Measurements from ENCODE around the gene AMBP.

AMBP gene

GRCh38 chr9:114124666-114125475 is 46.8 kb upstream of the AMBP start:
- peaks cover 0 to 23% (median 0%) of the 10 kb centered on the region in 3 experiments for H3K27me3 ChIP-seq (ENCODE audit: control insufficient read depth in 3 of 3, insufficient read depth in 3 of 3, low read depth in 1 of 3, low read length in 3 of 3)
- no CpG with 5 or more reads among the region's 13 CpGs for WGBS, 2 donors (ENCODE audit: extremely low coverage in 2 of 2, insufficient read length in 2 of 2, insufficient replicate concordance in 1 of 2)
- no peak overlapping the region for H2AK5ac ChIP-seq (ENCODE audit: low read depth, low read length)
- H2AFZ ChIP-seq (ENCODE audit: low read length) = no peak overlapping the region
- no peak for DNase-seq (ENCODE audit: low spot score)
- H3K4me1 ChIP-seq (ENCODE audit: control insufficient read depth in 2 of 2, insufficient read depth in 1 of 2, low read depth in 1 of 2, low read length in 2 of 2) = peaks cover 0 to 6% of the 10 kb centered on the region in 2 donors
- no peaks in the 10 kb centered on the region for H3K36me3 ChIP-seq (replicated peaks in 1 of 2; ENCODE audit: control insufficient read depth in 2 of 2, insufficient read depth in 2 of 2, low read length in 2 of 2)
- peak overlapping the region; percentile 22 for H2BK15ac ChIP-seq (ENCODE audit: low read length)
- H3K9ac ChIP-seq (ENCODE audit: low read depth, low read length, poor library complexity) = peak overlapping the region; percentile 66
- no peak overlapping the region for H2BK5ac ChIP-seq (ENCODE audit: low read length)
- no peak overlapping the region for H2BK120ac ChIP-seq (ENCODE audit: low read depth, low read length)
- H2BK12ac ChIP-seq (ENCODE audit: low read length) = no peak overlapping the region
- H3K4me3 ChIP-seq (ENCODE audit: low read length in 2 of 2) = no peak overlapping the region
- peaks cover 0 to 3% of the 10 kb centered on the region in 2 donors for H3K9me3 ChIP-seq (replicated peaks in 1 of 2; ENCODE audit: control insufficient read depth in 2 of 2, insufficient read depth in 1 of 2, low read depth in 1 of 2, low read length in 2 of 2)
- H4K8ac ChIP-seq (ENCODE audit: low read depth, low read length) = no peak overlapping the region
- no peaks in the 10 kb centered on the region for H3K79me1 ChIP-seq (ENCODE audit: low read depth, low read length)
- H3K4me2 ChIP-seq (ENCODE audit: insufficient read depth, low read length, poor library complexity, severe bottlenecking) = no peak overlapping the region
- no peak overlapping the region for H3K23ac ChIP-seq (ENCODE audit: low read depth, low read length, poor library complexity)
- H4K91ac ChIP-seq (ENCODE audit: low read depth, low read length, poor library complexity) = no peak overlapping the region
- H3K27ac ChIP-seq (replicated peaks; ENCODE audit: low read length) = no peak overlapping the region
- H3K18ac ChIP-seq (ENCODE audit: low read length) = peak overlapping the region; percentile 53
- H3K14ac ChIP-seq (ENCODE audit: low read length) = no peak overlapping the region
- H3K4ac ChIP-seq (ENCODE audit: low read length) = no peak overlapping the region

GRCh38 chr9:114124138-114124537 is 46.0 kb upstream of the AMBP start:
- Histone ChIP-seq H3K23ac (ENCODE audit: low read depth, low read length, poor library complexity) (no peak overlapping the region), H4K8ac (ENCODE audit: low read depth, low read length) (no peak overlapping the region), H2AFZ (ENCODE audit: low read length) (no peak overlapping the region), H3K4me2 (ENCODE audit: insufficient read depth, low read length, poor library complexity, severe bottlenecking) (no peak overlapping the region), H3K4me3 (ENCODE audit: low read length in 2 of 2) (no peak overlapping the region), H3K4ac (ENCODE audit: low read length) (no peak overlapping the region), H3K18ac (ENCODE audit: low read length) (peak overlapping the region; percentile 15), H3K4me1 (ENCODE audit: control insufficient read depth in 2 of 2, insufficient read depth in 1 of 2, low read depth in 1 of 2, low read length in 2 of 2) (peaks cover 0 to 6% of the 10 kb centered on the region in 2 donors), H3K27ac (replicated peaks; ENCODE audit: low read length) (no peak overlapping the region), H3K36me3 (replicated peaks in 1 of 2; ENCODE audit: control insufficient read depth in 2 of 2, insufficient read depth in 2 of 2, low read length in 2 of 2) (no peaks in the 10 kb centered on the region), H2BK5ac (ENCODE audit: low read length) (no peak overlapping the region), H3K9me3 (replicated peaks in 1 of 2; ENCODE audit: control insufficient read depth in 2 of 2, insufficient read depth in 1 of 2, low read depth in 1 of 2, low read length in 2 of 2) (peaks cover 0 to 3% of the 10 kb centered on the region in 2 donors), H2BK12ac (ENCODE audit: low read length) (no peak overlapping the region), H4K91ac (ENCODE audit: low read depth, low read length, poor library complexity) (no peak overlapping the region), H3K9ac (ENCODE audit: low read depth, low read length, poor library complexity) (peak overlapping the region; percentile 66), H3K14ac (ENCODE audit: low read length) (no peak overlapping the region), H2AK5ac (ENCODE audit: low read depth, low read length) (no peak overlapping the region), H2BK15ac (ENCODE audit: low read length) (no peak overlapping the region), H3K79me1 (ENCODE audit: low read depth, low read length) (no peaks in the 10 kb centered on the region), H3K27me3 (ENCODE audit: control insufficient read depth in 3 of 3, insufficient read depth in 3 of 3, low read depth in 1 of 3, low read length in 3 of 3) (peaks cover 0 to 21% (median 0%) of the 10 kb centered on the region in 3 experiments), H2BK120ac (ENCODE audit: low read depth, low read length) (no peak overlapping the region)
- WGBS, 2 donors (ENCODE audit: extremely low coverage in 2 of 2, insufficient read length in 2 of 2, insufficient replicate concordance in 1 of 2) = no CpG with 5 or more reads among the region's 1 CpG
- no peak for DNase-seq (ENCODE audit: low spot score)

GRCh38 chr9:114123031-114123977 is 45.2 kb upstream of the AMBP start:
- no peak overlapping the region for H2BK15ac ChIP-seq (ENCODE audit: low read length)
- DNase-seq (ENCODE audit: low spot score) = no peak
- peak overlapping the region; percentile 41 for H2AK5ac ChIP-seq (ENCODE audit: low read depth, low read length)
- H3K4me3 ChIP-seq (ENCODE audit: low read length in 2 of 2) = no peak overlapping the region
- peaks cover 5 to 6% of the 10 kb centered on the region in 2 donors for H3K4me1 ChIP-seq (ENCODE audit: control insufficient read depth in 2 of 2, insufficient read depth in 1 of 2, low read depth in 1 of 2, low read length in 2 of 2)
- H3K14ac ChIP-seq (ENCODE audit: low read length) = no peak overlapping the region
- H2BK12ac ChIP-seq (ENCODE audit: low read length) = no peak overlapping the region
- H3K18ac ChIP-seq (ENCODE audit: low read length) = peak overlapping the region; percentile 36
- no peak overlapping the region for H4K8ac ChIP-seq (ENCODE audit: low read depth, low read length)
- no peak overlapping the region for H3K23ac ChIP-seq (ENCODE audit: low read depth, low read length, poor library complexity)
- peaks cover 0 to 26% (median 0%) of the 10 kb centered on the region in 3 experiments for H3K27me3 ChIP-seq (ENCODE audit: control insufficient read depth in 3 of 3, insufficient read depth in 3 of 3, low read depth in 1 of 3, low read length in 3 of 3)
- H3K79me1 ChIP-seq (ENCODE audit: low read depth, low read length) = no peaks in the 10 kb centered on the region
- H3K4me2 ChIP-seq (ENCODE audit: insufficient read depth, low read length, poor library complexity, severe bottlenecking) = no peak overlapping the region
- no peak overlapping the region for H2BK120ac ChIP-seq (ENCODE audit: low read depth, low read length)
- no peak overlapping the region for H2AFZ ChIP-seq (ENCODE audit: low read length)
- H3K36me3 ChIP-seq (replicated peaks in 1 of 2; ENCODE audit: control insufficient read depth in 2 of 2, insufficient read depth in 2 of 2, low read length in 2 of 2) = no peaks in the 10 kb centered on the region
- no CpG with 5 or more reads among the region's 9 CpGs for WGBS, 2 donors (ENCODE audit: extremely low coverage in 2 of 2, insufficient read length in 2 of 2, insufficient replicate concordance in 1 of 2)
- peaks cover 0 to 3% of the 10 kb centered on the region in 2 donors for H3K9me3 ChIP-seq (replicated peaks in 1 of 2; ENCODE audit: control insufficient read depth in 2 of 2, insufficient read depth in 1 of 2, low read depth in 1 of 2, low read length in 2 of 2)
- no peak overlapping the region for H3K9ac ChIP-seq (ENCODE audit: low read depth, low read length, poor library complexity)
- no peak overlapping the region for H4K91ac ChIP-seq (ENCODE audit: low read depth, low read length, poor library complexity)
- no peak overlapping the region for H3K27ac ChIP-seq (replicated peaks; ENCODE audit: low read length)
- H2BK5ac ChIP-seq (ENCODE audit: low read length) = no peak overlapping the region
- no peak overlapping the region for H3K4ac ChIP-seq (ENCODE audit: low read length)
